ENCODE measurements around the gene SLC9A4.

DNA sequence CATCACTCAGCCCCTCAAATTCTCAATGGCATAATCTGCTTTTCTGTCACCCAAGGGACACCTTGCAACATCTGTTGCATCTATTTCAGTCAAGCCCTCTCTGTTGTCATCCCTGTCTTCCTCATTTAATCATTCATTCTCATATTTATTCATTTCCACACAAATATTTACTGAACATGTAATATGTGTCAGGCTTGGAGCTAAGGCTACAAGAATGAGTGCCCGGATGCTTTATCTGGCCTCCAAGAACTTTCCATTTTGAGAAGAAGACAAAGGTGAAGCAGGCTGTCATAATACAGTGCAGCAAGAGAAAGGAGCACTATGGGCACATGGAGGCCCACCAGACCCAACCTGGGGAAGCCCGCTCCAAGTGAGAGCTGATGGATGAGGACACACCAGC is 34.4 kb upstream of the SLC9A4 start:
- TF ChIP-seq, protein P1, sequence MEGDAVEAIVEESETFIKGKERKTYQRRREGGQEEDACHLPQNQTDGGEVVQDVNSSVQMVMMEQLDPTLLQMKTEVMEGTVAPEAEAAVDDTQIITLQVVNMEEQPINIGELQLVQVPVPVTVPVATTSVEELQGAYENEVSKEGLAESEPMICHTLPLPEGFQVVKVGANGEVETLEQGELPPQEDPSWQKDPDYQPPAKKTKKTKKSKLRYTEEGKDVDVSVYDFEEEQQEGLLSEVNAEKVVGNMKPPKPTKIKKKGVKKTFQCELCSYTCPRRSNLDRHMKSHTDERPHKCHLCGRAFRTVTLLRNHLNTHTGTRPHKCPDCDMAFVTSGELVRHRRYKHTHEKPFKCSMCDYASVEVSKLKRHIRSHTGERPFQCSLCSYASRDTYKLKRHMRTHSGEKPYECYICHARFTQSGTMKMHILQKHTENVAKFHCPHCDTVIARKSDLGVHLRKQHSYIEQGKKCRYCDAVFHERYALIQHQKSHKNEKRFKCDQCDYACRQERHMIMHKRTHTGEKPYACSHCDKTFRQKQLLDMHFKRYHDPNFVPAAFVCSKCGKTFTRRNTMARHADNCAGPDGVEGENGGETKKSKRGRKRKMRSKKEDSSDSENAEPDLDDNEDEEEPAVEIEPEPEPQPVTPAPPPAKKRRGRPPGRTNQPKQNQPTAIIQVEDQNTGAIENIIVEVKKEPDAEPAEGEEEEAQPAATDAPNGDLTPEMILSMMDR (IDR thresholded peaks at IDR 0.05 in 2 of 3, conservative IDR thresholded peaks at IDR 0.05 in 1 of 3; ENCODE audit: borderline replicate concordance in 1 of 3, insufficient read depth in 1 of 3, low read depth in 2 of 3, low read length in 2 of 3): no peak
- TF ChIP-seq ZNF274 (IDR thresholded peaks at IDR 0.05; ENCODE audit: low read depth, low read length): no peak
- TF ChIP-seq FOSL1 (IDR thresholded peaks at IDR 0.05; ENCODE audit: low read depth): no peak
- TF ChIP-seq, protein P2, sequence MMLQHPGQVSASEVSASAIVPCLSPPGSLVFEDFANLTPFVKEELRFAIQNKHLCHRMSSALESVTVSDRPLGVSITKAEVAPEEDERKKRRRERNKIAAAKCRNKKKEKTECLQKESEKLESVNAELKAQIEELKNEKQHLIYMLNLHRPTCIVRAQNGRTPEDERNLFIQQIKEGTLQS (IDR thresholded peaks at IDR 0.05): no peak
- no peak for TF ChIP-seq POLR2A (IDR thresholded peaks at IDR 0.05; ENCODE audit: borderline replicate concordance, extremely low read depth, insufficient read depth, insufficient read length)
- TF ChIP-seq, protein P3, sequence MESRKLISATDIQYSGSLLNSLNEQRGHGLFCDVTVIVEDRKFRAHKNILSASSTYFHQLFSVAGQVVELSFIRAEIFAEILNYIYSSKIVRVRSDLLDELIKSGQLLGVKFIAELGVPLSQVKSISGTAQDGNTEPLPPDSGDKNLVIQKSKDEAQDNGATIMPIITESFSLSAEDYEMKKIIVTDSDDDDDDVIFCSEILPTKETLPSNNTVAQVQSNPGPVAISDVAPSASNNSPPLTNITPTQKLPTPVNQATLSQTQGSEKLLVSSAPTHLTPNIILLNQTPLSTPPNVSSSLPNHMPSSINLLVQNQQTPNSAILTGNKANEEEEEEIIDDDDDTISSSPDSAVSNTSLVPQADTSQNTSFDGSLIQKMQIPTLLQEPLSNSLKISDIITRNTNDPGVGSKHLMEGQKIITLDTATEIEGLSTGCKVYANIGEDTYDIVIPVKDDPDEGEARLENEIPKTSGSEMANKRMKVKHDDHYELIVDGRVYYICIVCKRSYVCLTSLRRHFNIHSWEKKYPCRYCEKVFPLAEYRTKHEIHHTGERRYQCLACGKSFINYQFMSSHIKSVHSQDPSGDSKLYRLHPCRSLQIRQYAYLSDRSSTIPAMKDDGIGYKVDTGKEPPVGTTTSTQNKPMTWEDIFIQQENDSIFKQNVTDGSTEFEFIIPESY (IDR thresholded peaks at IDR 0.05; ENCODE audit: extremely low read depth, insufficient replicate concordance, low read length): no peak
- no peak for TF ChIP-seq POLR2AphosphoS5 (IDR thresholded peaks at IDR 0.05; ENCODE audit: low read depth, low read length)
- TF ChIP-seq, protein P4, sequence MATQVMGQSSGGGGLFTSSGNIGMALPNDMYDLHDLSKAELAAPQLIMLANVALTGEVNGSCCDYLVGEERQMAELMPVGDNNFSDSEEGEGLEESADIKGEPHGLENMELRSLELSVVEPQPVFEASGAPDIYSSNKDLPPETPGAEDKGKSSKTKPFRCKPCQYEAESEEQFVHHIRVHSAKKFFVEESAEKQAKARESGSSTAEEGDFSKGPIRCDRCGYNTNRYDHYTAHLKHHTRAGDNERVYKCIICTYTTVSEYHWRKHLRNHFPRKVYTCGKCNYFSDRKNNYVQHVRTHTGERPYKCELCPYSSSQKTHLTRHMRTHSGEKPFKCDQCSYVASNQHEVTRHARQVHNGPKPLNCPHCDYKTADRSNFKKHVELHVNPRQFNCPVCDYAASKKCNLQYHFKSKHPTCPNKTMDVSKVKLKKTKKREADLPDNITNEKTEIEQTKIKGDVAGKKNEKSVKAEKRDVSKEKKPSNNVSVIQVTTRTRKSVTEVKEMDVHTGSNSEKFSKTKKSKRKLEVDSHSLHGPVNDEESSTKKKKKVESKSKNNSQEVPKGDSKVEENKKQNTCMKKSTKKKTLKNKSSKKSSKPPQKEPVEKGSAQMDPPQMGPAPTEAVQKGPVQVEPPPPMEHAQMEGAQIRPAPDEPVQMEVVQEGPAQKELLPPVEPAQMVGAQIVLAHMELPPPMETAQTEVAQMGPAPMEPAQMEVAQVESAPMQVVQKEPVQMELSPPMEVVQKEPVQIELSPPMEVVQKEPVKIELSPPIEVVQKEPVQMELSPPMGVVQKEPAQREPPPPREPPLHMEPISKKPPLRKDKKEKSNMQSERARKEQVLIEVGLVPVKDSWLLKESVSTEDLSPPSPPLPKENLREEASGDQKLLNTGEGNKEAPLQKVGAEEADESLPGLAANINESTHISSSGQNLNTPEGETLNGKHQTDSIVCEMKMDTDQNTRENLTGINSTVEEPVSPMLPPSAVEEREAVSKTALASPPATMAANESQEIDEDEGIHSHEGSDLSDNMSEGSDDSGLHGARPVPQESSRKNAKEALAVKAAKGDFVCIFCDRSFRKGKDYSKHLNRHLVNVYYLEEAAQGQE (IDR thresholded peaks at IDR 0.05; ENCODE audit: low read depth): no peak
- TF ChIP-seq TCF7L2 (IDR thresholded peaks at IDR 0.05; ENCODE audit: borderline replicate concordance, extremely low read depth, insufficient read depth, insufficient read length): no peak
- no peak for TF ChIP-seq SIN3A (IDR thresholded peaks at IDR 0.05; ENCODE audit: low read depth)
